ENCODE results near the gene WAS.

- TF ChIP-seq CTCF (IDR thresholded peaks at IDR 0.05) (no peak), POLR2A (IDR thresholded peaks at IDR 0.05) (no peak)
Observed at GRCh38 chrX:48649102-48649501, 34.5 kb upstream of the WAS start.

Measured in esophagus squamous epithelium (tissue), 4 donors.